GM12875 (cell line): ENCODE data around the gene MED15.
A peak's percentile ranks its signal among the peaks of the same experiment; 100 is the strongest.

ENCODE experiments used
- H3K4me3 ChIP-seq: one replicate; pipeline ENCODE4 v1.5.1; 2011; ENCODE audit warnings: low read depth, low read length, control low read depth
- CTCF ChIP-seq: IDR thresholded peaks from 2 replicates; pipeline ENCODE4 v1.5.1; 2011; ENCODE audit warnings: low read depth, mild to moderate bottlenecking, control low read depth, inconsistent platforms, low read length, moderate library complexity, borderline replicate concordance; ENCODE audit not compliant: insufficient read depth

Gene MED15

DNA sequence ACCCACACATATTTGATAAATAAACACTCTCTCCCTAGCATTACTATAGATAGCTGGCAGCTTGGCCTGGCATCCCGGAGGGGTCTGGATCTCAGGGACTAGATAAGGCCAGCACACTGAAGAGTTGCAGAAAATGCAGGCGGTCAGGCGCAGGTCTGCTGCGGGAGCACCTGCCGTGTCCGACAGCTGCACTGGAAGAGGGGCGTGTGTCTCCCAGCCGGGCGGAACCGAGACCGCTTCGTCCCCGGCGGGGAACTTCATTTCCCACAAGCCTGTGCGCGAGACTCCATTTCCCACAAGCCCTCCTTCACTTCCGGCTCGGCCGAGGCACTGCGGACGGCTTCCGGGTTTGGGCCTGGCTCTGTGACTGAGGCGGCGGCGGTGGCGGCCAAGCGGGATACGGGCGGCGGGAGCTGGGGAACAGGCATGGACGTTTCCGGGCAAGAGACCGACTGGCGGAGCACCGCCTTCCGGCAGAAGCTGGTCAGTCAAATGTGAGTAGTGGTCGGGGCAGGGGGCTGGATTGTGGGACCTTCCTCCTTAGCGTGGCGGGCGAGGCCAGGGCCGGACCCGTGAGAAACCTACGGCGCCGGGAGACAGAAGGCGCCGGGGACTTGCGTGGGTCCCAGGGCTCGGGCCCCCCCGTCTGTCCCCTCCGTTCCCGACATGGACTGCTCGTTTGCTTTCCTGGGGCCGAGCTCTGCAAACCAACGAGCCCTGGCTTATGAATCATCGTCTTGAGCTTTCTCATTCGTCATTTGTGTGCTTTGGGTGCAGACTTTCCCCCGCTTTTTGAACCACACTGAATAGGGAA, at the start of gene MED15:
TSS of gene MED15 (plus strand) at position 358 of the 814 bp plus-strand sequence. CDS start at position 427, 69 bp downstream.
- no peak for TF ChIP-seq CTCF
- peak within 1 kb of the TSS; percentile 84 for H3K4me3 ChIP-seq

DNA sequence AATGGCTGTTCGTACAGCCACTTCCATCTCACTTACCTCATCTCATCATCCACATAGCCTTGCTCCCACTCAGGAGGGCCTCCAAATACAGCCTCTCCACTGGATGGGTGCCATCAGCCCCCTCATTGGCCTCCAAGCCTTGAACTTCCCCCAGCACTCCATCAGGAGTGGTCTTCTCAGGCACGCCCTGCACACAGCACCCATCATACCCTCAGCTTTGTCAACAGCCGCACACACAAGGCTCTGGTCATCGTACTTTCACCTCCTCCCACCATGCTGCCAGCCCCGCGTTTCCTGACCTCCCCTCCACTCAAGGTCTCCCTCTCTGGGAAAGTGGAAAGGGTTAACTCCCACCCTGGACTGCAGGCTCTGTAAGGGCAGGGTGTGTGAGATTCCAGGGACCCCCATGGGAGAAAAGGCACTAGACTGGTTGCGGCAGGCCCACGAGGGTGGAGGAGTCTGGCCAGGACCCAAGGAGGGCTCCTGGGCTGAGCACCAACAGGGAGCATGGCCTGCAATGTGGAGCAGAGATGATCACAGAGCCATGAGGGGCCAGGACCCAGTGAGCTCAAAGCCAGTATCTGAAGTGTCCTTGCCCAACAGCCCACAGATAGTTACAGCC, 48.8 kb upstream of the MED15 start:
- TF ChIP-seq CTCF = no peak
- no peak overlapping the region for H3K4me3 ChIP-seq

GRCh38 chr22:20459152-20459542, 48.3 kb upstream of the MED15 start:
- no peak for TF ChIP-seq CTCF
- H3K4me3 ChIP-seq = no peak overlapping the region

DNA sequence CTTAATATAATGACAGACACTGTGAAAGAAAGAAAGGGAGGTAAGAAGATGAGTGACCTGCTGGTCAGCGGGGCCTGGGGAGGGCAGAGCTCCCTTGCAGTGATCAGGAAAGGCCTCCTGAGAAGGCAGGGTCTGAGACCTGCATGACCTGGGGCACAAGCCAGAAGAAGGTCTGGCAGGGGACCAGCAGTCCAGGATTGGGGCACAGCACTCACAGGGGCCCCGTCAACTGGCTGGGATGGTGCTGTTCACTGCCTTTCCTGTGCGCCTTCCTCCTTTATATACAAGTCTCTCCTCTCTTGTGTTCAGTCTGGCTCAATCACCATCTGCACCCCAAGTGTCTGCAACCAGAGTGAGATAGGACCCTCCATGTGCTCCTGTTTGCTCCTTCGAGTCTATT, 47.5 kb upstream of the MED15 start:
- TF ChIP-seq CTCF = no peak
- H3K4me3 ChIP-seq = no peak overlapping the region

GRCh38 chr22:20463324-20464095, 43.9 kb upstream of the MED15 start:
- no peak for TF ChIP-seq CTCF
- H3K4me3 ChIP-seq = no peak overlapping the region

DNA sequence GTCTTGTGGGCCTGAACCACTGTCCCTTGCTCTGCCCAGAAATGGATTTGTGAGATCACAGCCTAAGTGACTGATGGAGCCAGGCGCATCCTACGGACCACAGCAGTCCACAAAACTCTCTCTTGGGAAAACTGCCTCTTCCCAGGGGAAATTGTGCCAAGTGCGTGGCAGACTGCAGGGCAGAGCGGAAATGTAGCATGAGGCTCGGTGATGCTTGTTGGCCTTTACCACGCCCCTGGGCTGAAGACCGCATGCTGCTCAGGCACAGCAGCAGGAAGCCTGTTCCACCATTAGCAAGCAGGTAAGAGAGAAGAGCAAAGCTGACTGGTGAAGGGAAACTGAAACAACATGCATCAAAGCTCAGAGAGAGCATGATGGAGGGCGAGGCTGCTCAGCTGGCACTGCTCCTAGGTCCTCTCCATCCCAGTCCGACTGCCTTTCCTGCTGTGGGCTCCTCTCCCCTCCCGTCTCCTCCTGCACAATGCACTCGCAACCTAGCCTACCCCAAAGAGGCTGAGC, 43.3 kb upstream of the MED15 start:
- TF ChIP-seq CTCF = no peak
- no peak overlapping the region for H3K4me3 ChIP-seq
